ENCODE measurements around the gene PAPOLA.

GRCh38 chr14:96515731-96516130 lies 13.5 kb downstream of the PAPOLA start:
- TF ChIP-seq CTCF (tag by site-specific recombination; IDR thresholded peaks at IDR 0.05) (no peak), BCL6B (tag by site-specific recombination; IDR thresholded peaks at IDR 0.05) (no peak), ZNF24 (tag by site-specific recombination; IDR thresholded peaks at IDR 0.05) (no peak), ZBTB6 (tag by site-specific recombination; IDR thresholded peaks at IDR 0.05) (no peak), ZNF362 (tag by site-specific recombination; IDR thresholded peaks at IDR 0.05) (no peak), PBX3 (CRISPR knock-in tag; IDR thresholded peaks at IDR 0.05) (no peak), GLI2 (tag by site-specific recombination; IDR thresholded peaks at IDR 0.05; ENCODE audit: borderline replicate concordance, low read depth) (no peak), MYNN (tag by site-specific recombination; IDR thresholded peaks at IDR 0.05; ENCODE audit: borderline replicate concordance) (no peak), PATZ1 (tag by site-specific recombination; IDR thresholded peaks at IDR 0.05) (no peak), ZNF416 (tag by site-specific recombination; IDR thresholded peaks at IDR 0.05) (no peak), ZNF513 (tag by site-specific recombination; IDR thresholded peaks at IDR 0.05) (no peak), ZNF664 (tag by site-specific recombination; IDR thresholded peaks at IDR 0.05) (no peak)

Measured in HEK293 (cell line).